GM12873 (cell line): ENCODE measurements around the gene DYSF.

Source experiments
- CTCF ChIP-seq: IDR thresholded peaks from 2 replicates; pipeline ENCODE4 v1.5.1; 2012; ENCODE audit warnings: low read depth, mild to moderate bottlenecking, moderate library complexity, low read length, control low read depth; ENCODE audit not compliant: insufficient read depth; ENCODE audit errors: missing control alignments

The DYSF gene

DNA sequence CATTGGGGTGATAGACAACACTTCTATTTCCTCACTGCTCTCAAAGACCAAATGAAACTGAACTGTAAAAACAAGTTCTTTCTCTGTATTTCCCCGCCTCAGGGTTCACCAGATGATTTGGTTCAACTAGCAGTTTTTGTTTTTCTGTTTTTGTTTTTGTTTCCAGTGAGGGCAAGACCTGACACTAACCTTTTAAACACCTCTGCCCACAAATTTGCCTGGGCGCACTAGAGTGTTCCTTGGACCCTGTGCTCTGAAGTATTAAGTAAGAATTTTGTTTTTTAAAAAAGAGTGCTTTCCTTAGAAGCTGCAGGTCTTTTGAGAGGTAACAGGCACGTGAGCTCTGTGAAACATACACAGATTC lies 92.9 kb downstream of the DYSF start:
- no peak for TF ChIP-seq CTCF

GRCh38 chr2:71546777-71547281 lies 93.5 kb downstream of the DYSF start:
- TF ChIP-seq CTCF: no peak

DNA sequence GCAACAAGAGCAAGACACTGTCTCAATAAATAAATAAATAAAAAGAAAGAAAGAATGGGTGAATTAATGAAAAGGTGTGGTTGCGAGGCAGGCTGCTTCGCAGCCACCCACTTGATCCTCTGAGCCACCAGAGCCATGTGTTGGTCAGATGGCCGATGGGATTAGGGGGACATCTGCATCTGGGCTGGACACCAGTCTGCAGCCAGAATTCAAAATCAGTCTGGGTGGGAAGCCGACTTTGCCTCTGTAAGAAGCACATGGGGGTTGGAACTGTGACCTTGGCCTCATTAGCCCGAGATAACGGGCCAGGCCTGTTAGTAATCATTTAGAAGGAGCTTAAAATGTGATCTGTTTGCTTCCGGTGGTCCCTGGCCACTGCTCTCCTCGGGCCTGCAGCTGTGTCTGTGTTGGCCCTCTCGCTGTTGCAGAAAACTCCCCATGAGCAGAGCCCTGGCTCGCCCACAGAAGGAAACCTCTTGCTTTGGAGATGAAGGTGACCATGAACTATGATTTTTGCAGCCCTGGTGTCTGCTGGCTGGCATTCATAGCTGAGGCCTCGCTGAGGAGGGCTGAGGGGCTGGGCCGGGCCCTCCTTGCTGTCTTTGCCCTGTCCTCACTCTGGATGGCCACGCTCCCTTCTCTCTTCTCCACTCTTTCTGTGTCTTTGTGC lies 94.4 kb downstream of the DYSF start:
- TF ChIP-seq CTCF: no peak

DNA sequence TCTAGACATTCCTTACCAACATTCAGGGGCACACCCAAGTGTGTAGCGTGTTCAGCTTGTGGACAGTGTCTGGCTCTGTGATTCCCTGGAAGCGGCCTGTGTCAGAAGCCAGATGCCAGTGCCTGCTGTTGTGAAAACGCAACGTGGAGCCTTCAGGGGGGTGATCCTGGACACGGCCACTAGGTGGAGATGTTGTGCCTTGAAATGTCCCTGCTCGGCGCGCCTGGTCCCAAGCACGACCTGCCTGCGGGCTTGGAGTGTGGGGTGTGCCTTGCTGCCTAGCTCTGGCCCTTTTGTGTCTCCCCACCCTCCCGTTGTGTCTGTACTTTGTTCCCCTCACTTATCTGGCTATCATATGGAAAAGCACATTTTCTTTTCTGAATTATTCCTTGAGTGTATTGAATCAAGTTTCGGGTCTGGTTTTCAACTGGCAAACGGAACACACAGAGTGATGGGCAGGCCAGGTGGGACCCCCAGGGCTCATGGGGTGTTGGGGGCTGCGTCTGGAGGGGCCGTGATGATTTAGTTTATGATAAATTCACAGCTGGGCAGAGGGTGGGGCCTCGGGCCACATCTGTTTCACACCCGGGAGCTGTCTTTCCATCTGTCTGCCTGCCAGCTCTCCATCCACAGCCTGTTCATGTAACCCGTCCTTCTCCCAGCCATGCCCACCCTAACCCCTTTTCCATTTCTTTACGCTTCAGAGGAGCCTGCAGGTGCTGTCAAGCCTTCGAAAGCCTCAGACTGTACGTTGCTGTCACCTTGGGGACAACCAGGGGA lies 95.5 kb downstream of the DYSF start:
- TF ChIP-seq CTCF: peak; percentile 89

DNA sequence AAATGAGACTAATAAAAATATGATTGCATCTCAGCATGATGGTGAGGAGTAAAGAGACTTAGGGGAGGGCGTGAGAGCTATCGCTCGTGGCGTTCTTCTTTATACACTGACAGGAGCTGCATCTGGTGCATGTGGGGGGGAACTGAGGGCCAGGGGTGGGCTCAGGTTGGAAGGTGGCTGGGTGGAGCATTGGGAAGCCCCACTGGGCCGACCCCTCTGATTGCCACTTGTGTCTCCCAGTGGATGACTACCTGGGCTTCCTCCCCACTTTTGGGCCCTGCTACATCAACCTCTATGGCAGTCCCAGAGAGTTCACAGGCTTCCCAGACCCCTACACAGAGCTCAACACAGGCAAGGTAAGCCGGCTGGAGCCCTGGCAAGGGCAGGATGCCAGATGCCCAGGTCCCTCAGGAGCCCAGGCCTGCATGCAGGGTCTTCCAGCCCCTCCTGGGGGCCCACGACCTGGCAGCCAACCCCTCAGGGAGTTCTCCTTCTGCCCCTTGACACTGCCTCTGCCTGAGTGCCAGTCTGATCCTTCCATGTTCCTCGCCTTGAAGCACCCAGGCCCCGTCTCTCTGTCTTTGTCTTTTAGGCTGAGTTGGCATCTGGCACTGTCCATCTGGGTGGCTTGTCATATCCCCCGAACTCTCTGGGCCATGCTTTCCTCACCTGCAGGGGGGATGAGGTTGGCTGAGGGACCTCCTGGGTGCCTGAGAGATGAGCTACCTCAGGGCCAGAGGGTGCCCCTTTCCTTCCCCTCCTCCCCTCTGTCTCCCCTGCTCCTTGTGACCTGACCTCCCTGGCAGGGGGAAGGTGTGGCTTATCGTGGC lies 97.7 kb downstream of the DYSF start:
- TF ChIP-seq CTCF: no peak

DNA sequence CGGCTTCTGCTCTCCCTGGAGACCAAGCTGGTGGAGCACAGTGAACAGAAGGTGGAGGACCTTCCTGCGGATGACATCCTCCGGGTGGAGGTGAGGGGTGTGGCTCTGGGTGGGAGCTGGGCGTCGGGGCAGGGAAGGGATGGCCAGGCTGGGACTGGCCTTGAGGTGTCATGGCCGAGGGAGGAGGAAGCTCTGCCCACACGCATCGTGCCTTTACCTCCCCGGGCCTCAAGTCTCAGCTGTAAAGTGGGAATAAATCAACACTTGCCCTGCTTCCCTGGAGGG lies 98.2 kb downstream of the DYSF start:
- no peak for TF ChIP-seq CTCF

DNA sequence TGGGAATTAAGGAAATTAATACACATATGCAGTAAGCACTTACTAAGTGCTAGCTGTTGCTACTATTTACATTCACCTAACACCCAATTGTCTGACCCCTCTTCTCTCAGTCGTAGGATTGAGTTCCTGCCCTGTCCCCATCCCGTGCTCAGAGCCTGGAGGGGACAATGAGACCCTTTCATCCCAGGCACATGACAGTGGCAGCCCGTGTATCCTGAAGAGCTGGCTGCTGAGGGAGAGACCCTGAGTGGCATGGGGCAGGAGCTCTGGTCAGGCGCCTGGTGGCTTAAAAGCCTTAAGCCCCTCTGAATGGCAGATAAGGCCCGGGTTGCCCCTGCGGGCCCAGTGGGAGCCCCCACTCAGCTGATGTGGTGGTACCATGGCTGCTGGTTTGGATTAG lies 99.0 kb downstream of the DYSF start:
- no peak for TF ChIP-seq CTCF
